NCI-H1417 (cell line): Measurements from ENCODE around the gene VCP.
"Not testable (repeated sequence)": the region's sequence is repeated elsewhere in the genome, so short reads cannot be mapped to it uniquely, and the experiment has no call there.

Experiments used
- DNase-seq, 3 experiments: peaks; one replicate each; lab custom pipeline; 2025; lab: John Stamatoyannopoulos, UW

VCP gene

DNA sequence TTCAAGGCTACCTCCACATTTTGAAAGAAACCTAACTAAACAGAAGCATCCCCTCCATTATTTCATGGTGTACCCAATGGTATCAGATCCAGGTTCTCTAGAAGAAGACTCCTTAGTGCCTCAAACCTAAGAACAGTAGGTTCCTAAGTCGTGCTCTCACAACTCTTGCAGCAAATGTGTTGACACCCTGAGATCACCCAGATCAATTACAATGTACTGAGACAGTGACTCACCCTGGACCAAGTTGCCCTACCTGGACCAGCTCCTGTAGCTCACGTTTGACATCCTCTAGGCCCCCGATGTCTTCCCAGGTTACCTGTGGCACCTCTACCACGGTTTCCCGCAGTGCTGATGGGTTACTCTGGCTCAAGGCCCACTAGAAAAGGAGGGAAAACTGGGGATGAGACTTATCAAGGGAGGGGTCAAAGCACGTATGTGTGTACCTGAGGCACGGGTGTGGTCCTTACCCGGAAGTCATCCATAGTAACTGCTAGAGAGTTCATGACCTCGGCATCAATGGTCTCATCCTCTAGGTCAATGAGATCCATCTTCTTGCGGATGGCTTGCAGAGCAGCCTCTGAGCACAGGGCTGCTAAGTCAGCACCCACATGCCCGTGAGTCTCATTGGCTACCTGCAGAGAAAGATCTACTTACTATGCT lies 11.7 kb downstream of the VCP start:
- DNase-seq, result no peak

- DNase-seq, result no peak
Observed at GRCh38 chr9:35059438-35059837, 13.0 kb downstream of the VCP start.

- no peak for DNase-seq
Observed at GRCh38 chr9:35057271-35057620, 15.2 kb downstream of the VCP start.

GRCh38 chr9:35056571-35057270 lies 15.7 kb downstream of the VCP start:
- no peak for DNase-seq

GRCh38 chr9:35054871-35055644 lies 17.4 kb downstream of the VCP start:
- no peak for DNase-seq

DNA sequence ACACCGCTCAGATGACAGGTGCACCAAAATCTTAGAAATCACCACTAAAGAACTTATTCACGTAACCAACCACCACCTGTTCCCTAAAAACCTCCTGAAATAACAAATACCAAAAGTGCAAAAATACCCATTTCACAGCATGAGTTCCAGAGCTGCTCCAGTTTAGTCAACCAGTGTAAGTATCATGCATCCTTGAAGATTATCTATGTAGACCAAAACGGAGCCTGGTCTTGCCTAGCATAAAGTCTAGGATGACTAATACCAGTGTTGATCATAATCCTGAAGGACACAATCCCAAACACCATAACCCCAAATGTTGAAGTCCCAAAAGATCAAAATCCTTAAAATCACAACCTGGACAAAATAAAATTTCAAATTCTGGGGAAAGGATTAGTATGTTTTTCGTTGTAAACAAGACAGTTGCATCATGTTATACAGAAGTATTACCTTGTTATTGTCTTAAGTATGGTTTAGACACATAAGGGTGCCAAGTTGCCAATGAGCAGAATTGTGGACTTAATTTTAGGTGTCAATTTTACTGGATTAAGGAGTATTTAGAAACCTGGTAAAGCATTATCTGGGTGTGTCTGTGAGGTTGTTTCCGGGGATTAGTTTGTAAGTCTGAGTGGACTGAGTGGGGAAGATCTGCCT lies 18.1 kb downstream of the VCP start:
- DNase-seq, result no peak

- peak in 2 of 3 experiments; percentile 9 to 32 for DNase-seq
Observed at GRCh38 chr9:35051069-35051967, 21.1 kb downstream of the VCP start.

- DNase-seq, result no peak
Observed at GRCh38 chr9:35048511-35048910, 23.9 kb downstream of the VCP start.

- no peak for DNase-seq
Observed at GRCh38 chr9:35044071-35044470, 28.4 kb downstream of the VCP start.

DNA sequence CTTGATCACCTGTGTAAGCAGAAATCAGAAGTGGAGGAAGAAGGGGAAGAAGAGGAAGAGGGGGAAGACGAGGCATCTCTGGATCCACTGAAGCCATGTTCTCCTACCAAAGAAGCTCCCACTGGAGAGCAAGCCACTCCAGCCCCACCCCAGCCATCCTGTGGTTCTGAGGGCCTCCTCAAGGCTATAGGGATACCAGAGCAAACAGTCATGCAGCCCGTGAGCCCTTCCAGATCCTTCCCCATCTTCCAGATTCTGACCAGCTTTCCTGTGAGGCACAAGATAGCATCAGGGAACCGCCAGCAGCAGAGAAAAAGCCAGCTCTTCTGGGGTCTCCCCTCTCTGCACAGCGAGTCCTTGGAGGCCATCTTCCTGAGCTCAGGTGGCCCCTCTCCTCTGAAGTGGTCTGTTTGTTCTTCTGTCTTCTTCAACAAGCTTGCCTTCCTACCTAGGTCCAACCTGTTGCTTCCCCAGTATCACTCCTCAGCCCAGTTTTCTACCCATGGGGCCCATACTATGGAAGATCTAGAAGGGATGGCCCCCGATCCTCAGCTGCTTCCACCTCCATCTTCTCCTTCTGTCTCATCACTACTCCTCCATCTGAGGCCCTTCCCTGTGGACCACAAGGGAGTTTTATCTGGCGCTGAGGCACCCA lies 29.4 kb downstream of the VCP start:
- DNase-seq, result no peak

- DNase-seq, result no peak
Observed at GRCh38 chr9:35042081-35042604, 30.3 kb downstream of the VCP start.

DNA sequence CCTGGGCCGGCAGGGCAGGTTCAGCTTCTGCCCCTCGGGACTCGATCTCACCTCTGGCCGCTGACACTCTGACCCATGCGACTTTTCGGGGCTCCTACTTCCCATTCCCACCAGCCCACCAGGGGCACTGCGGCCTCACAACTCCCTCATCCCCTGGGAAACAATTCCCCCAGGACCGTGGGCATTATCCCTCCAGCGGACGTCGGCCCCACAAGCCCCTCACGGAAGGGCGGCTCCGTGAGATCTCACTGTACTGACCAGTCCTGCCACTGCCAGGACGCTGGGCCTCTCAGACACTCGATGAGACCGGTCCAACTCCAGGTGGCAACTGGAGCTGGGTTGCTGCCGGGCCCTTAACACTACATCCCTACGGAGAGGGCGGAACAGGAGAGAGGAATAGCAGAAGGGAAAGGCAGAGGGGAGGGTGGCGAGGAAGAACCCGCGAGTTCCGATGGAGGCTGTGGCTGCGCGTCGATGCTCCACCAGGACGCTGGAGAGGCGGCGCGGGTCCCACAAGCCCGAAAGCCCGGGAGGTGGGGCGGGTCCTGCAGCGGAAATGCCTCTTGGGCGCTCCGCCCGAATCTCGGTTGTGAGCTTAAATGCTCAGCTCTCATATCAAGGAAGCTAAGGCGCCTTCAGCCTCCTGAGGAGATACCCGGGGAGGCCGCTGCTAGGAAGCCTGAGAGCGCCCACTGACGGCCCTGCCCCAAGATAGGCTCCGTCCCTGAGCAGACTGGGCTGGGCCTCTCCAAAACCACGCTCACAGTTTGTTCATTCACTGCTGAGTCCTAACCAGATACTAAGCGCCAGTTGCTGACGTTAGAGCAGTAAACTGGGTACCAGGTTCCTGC lies 36.3 kb downstream of the VCP start:
- DNase-seq, result no peak

- DNase-seq, result no peak
Observed at GRCh38 chr9:35033101-35033500, 39.3 kb downstream of the VCP start.

DNA sequence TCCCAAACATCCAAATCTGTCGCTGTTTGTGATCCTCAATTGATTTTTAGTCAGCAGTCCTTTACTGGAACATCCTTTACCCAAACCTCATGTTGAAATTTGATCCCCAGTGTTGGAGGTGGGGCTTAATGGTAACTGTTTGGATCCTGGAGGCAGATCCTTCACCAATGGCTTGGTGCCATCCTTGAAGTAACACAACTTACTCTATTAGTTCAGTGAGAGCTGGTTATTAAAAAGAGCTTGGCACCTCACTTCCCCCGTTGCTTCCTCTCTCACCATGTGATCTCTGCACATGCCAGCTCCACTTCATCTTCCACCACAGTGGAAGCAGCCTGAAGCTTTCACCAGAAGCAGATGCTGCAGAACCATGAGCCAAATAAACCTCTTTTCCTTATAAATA lies 42.6 kb downstream of the VCP start:
- DNase-seq, result no peak

GRCh38 chr9:35029241-35029640 lies 43.2 kb downstream of the VCP start:
- DNase-seq, result no peak

GRCh38 chr9:35028341-35028740 lies 44.1 kb downstream of the VCP start:
- DNase-seq, result no peak

GRCh38 chr9:35027860-35028259 lies 44.6 kb downstream of the VCP start:
- DNase-seq, result no peak

DNA sequence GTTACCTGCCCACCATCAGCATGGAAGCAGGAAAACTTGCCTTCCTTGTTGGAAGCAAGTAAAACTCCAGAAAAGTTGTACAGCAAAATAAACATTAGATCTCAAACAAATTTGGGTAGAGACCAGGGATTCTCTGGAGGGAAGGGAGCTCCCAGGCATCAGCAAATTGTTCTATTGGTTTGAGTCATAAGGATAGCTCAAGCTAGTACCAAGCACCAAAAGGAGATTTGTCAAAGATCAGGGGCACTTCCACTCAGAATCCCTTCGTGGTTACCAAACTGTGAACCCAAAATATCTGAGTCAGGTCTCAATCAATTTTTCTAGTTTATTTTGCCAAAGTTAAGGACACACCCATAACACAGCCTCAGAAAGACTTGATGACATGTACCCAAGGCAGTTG lies 45.1 kb downstream of the VCP start:
- no peak for DNase-seq

DNA sequence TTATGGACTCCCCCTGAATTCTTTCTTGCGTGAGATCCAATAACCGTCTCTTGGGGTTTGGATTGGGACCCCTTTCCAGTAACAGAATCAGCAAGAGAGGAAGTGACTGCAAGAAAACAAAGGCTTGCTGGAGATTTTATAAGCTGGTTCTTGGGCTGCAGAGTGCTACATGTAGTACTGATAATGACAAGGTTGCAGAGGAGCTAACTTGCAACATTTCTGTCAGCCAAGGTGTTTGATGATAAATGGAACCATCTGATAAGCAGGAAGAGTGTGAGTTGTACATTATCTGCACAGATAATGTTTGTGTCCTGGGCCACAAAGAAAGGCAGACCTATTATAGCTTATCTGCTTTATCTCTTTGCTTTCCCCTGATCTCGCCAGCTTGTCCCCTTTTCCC lies 45.8 kb downstream of the VCP start:
- no peak for DNase-seq

DNA sequence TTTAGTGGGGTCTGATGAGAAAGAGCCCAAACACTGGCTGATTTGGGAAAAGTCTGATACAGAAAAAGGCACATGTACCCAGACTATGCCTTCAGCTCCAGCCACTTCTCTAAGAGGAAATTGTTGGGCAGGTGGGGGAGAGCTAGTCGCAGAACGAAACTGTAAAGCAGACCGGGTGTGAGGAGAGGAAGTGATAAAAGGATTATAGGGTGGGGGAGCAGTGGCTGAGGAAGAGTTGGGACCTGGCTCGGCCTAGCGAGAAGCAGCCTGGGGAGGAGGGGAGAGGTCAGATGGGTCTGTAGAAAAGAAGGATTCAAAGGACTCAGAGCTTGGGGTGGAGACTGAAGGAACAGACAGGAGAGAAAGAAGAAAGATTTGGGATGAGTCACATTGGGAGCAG lies 49.0 kb downstream of the VCP start:
- not testable (repeated sequence) for DNase-seq
